GM12873 (cell line): ENCODE measurements around the gene SOX5.

Source experiments
- TF ChIP-seq, protein P1 (sequence below): IDR thresholded peaks from 2 replicates; pipeline ENCODE4 v1.5.1; 2012; ENCODE audit warnings: low read depth, mild to moderate bottlenecking, moderate library complexity, low read length, control low read depth; ENCODE audit not compliant: insufficient read depth; ENCODE audit errors: missing control alignments

The SOX5 gene

DNA sequence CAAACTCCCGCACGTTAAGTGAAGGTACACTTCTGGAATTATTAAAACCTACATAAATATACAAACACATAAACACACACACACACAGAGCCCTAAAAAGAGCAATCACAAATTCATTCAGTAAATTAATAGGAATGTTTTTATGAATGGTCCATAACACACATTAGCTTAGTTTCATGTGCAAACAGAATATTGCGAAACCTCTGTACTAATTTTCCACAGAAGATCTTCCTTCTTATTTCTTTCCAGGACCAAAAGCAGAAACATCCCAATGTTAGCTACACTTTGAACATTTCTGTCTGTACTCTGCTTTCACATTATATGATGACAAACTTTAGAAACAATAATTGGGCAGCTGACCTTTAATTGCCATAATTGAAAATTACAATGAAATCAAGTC lies 101.6 kb downstream of the SOX5 start:
- TF ChIP-seq, protein P1, sequence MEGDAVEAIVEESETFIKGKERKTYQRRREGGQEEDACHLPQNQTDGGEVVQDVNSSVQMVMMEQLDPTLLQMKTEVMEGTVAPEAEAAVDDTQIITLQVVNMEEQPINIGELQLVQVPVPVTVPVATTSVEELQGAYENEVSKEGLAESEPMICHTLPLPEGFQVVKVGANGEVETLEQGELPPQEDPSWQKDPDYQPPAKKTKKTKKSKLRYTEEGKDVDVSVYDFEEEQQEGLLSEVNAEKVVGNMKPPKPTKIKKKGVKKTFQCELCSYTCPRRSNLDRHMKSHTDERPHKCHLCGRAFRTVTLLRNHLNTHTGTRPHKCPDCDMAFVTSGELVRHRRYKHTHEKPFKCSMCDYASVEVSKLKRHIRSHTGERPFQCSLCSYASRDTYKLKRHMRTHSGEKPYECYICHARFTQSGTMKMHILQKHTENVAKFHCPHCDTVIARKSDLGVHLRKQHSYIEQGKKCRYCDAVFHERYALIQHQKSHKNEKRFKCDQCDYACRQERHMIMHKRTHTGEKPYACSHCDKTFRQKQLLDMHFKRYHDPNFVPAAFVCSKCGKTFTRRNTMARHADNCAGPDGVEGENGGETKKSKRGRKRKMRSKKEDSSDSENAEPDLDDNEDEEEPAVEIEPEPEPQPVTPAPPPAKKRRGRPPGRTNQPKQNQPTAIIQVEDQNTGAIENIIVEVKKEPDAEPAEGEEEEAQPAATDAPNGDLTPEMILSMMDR, result no peak

DNA sequence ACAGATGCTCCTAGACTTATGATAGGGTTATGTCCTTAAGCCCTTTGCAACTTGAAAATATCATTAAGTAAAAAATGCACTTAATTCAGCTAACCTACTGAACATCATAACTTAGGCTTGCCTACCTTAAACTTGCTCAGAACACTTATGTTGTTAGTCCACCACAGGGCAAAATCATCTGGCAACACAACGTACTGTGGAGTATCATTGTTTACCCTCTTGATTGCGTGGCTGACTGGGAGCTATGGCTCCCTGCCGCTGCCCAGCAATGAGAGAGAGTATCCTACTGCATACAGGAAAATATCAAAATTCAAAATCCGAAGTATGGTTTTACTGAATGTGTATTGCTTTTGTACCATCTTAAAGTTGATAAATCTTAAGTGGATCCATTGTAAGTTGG lies 105.5 kb downstream of the SOX5 start:
- TF ChIP-seq, protein P1, result no peak

DNA sequence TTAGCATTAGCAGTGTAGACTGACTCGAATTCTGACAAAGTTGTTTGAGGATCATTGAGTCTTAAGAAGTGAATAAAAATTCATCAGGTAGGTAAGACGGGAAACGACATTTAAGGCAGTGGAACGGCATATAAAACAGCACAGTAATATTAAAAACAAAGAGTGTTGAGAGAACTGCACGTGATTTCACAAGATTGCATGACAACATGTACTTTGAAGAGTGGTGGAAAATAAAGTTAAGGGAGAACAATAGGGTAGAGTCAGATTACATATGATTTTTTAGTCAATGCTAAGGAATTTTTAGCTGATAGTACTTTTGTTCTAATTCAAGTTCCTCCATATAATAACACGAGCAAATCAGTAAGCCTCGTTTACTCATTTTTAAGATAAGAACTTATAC lies 115.4 kb downstream of the SOX5 start:
- TF ChIP-seq, protein P1, result no peak

DNA sequence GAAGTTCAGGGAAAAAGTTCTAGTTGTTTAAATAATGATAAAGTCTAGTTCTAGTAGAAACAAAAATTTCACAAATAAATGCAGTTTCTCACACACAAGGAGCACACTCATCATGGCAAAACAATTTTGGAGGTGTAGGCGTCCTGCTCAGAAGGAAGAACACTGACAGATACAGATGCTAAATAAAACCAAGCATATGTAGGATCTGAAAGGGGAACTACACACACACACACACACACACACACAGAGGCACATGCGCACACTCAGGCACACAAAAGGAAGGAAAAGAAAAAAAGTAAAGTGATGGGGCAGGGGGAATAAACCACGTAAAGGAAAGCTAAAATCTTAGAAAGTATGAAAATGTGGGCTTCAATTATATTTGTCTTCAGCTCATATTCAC lies 117.7 kb downstream of the SOX5 start:
- TF ChIP-seq, protein P1, result no peak

DNA sequence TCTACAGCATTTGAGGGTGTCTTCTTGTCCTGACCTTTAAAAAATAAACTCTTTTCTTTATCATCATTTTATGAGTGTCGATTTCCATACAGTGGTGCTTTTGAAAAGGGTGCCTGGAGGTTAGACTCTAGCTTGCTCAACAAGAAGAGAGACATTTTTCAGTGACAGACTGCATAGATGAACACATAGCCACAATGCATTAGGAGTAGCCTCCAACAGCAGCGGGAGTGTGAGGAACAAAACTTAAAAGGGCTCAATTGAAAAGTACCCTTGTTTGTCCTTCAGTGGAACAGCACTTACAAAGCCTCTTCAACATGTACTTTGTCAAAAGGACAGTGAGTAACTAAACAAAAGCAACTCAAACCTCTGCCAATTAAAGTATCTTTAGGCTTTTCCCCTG lies 119.3 kb downstream of the SOX5 start:
- TF ChIP-seq, protein P1, result no peak

DNA sequence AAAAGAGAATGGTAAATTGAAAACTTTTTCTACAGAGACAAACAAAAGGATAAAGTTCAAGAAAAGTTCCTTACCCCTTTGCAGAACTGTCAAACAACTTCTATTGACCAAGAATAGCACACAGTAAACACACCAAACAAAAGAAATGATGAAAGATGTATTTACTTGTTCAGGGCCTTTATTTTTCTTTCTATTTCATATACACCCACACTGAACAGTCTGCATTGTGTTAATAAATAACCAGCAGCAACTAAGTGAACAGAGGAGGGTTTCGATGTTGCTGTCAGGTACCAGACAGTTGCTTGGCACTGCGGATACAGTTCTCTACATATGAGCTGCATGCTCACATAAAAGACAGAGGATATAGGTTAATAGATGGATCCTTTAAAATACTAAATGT lies 122.1 kb downstream of the SOX5 start:
- TF ChIP-seq, protein P1, result no peak

DNA sequence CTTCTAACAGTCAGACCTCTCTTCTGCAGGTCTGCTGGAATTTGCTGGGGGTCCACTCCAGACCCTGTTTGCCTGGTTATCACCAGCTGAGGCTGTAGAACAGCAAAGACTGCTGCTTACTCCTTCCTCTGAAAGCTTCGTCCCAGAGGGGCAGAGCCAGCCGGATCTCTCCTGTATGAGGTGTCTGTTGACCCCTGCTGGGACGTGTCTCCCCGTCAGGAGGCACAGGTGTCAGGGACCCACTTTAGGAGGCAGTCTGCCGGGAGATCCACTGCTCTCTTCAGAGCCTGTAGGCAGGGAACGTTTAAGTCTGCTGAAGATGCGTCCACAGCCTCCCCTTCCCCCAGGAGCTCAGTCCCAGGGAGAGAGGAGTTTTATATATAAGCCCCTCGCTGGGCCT lies 125.1 kb downstream of the SOX5 start:
- TF ChIP-seq, protein P1, result no peak
